MCF 10A (cell line): Measurements from ENCODE around the gene ARL4D. TPM values are rescaled to one million over a fixed set of nuclear protein-coding genes. Genes with fewer than 3 reads are reported as not detected.

Experiments used
- Bru-seq: library from RNA; stranded (reverse); fragments of 400-500 nt; gene quantifications from one replicate; lab custom pipeline; 2021; lab: Mats Ljungman, UMichigan
- BruChase-seq, 2 experiments: library from RNA; stranded (reverse); fragments of 400-500 nt; gene quantifications; one replicate each; lab custom pipeline; 2021; lab: Mats Ljungman, UMichigan
- BruUV-seq: library from RNA; stranded (reverse); fragments of 400-500 nt; replicated peaks from 2 replicates; lab custom pipeline; 2021; lab: Mats Ljungman, UMichigan
- CTCF ChIA-PET: fragments of 300-600 bp; sonication (Branson Sonifier 250); formaldehyde crosslinking; extraction: SDS; loops from one replicate; lab custom pipeline; 2021; ENCODE audit warnings: antibody characterized with exemption, inconsistent platforms; lab: Yijun Ruan, JAX
- POLR2A ChIA-PET: fragments of 300-600, 350-650 bp; sonication (Branson Sonifier 250); formaldehyde crosslinking; extraction: SDS; loops from one replicate; lab custom pipeline; 2020; ENCODE audit warnings: antibody characterized with exemption, inconsistent platforms; lab: Yijun Ruan, JAX
- DNase-seq: peaks from one replicate; pipeline ENCODE4 v3.0.0-alpha.2; 2018; ENCODE audit not compliant: unreplicated experiment
- H3K27ac Mint-ChIP-seq: one replicate; pipeline ENCODE4 v1.8.0; 2022; ENCODE audit warnings: mild to moderate bottlenecking, low read depth, mixed read lengths; ENCODE audit not compliant: unreplicated experiment
- H3K27me3 Mint-ChIP-seq: one replicate; pipeline ENCODE4 v1.8.0; 2022; ENCODE audit warnings: mixed read lengths; ENCODE audit not compliant: insufficient read depth, unreplicated experiment
- H3K36me3 Mint-ChIP-seq: one replicate; pipeline ENCODE4 v1.8.0; 2022; ENCODE audit warnings: mild to moderate bottlenecking, moderate library complexity, mixed read lengths; ENCODE audit not compliant: insufficient read depth, unreplicated experiment
- H3K4me1 Mint-ChIP-seq: one replicate; pipeline ENCODE4 v1.8.0; 2022; ENCODE audit warnings: mixed read lengths; ENCODE audit not compliant: insufficient read depth, unreplicated experiment
- H3K4me3 Mint-ChIP-seq: one replicate; pipeline ENCODE4 v1.8.0; 2022; ENCODE audit warnings: mild to moderate bottlenecking, moderate library complexity, mixed read lengths; ENCODE audit not compliant: unreplicated experiment
- H3K9me3 Mint-ChIP-seq: one replicate; pipeline ENCODE4 v1.8.0; 2022; ENCODE audit warnings: mixed read lengths; ENCODE audit not compliant: unreplicated experiment
- intact Hi-C: fragments of 100-400 bp; cut with micrococcal nuclease; formaldehyde crosslinking; loops from 2 replicates; pipeline ENCODE4 v1.14.1; 2022
- long read RNA-seq: library from polyadenylated mRNA; stranded (forward); transcript quantifications from one replicate; pipeline ENCODE4 v2.0.0, GENCODE V29; 2022
- total RNA-seq: library from RNA; stranded (reverse); gene quantifications from 2 replicates; pipeline ENCODE4 v1.2.3, GENCODE V29; 2022
- TF ChIP-seq, protein P1 (sequence below): fragments of 200-600 bp; IDR thresholded peaks from one replicate; pipeline ENCODE4 v1.8.0; 2022; ENCODE audit warnings: antibody characterized with exemption, mild to moderate bottlenecking; ENCODE audit not compliant: unreplicated experiment

ARL4D gene
- 33.5 and 38.8 TPM in 2 replicates for total RNA-seq
- percentile 86 among the genes with signal in this experiment for Bru-seq, nascent RNA
- percentile 65 among the genes with signal in this experiment for BruChase-seq, experiment 1, labeled RNA remaining after a 6-hour chase
- percentile 88 among the genes with signal in this experiment for BruChase-seq, experiment 2, labeled RNA remaining after a 2-hour chase
- long read RNA-seq, transcript ARL4D-201 (2 exons, 1,612 nt) = major isoform, 142 of 148 reads
- long read RNA-seq, partial matches to known transcripts = 0 of 148 reads
- long read RNA-seq, other reads (novel, unspliced or antisense) = 6 of 148 reads

GRCh38 chr17:43398724-43399595 lies at the start of gene ARL4D:
Gene ARL4D (plus strand): TSS chr17:43398993. CDS start chr17:43399733, 740 bp downstream.
- Mint-ChIP-seq H3K4me1 (peaks cover 23% of the 10 kb centered on the region), H3K27ac (peak within 1 kb of the TSS; percentile 81), H3K4me3 (peak within 1 kb of the TSS; percentile 92), H3K27me3 (no peaks in the 10 kb centered on the region), H3K9me3 (no peaks in the 10 kb centered on the region), H3K36me3 (peaks cover 24% of the 10 kb centered on the region)
- POLR2A ChIA-PET = interaction anchor here (0.6 to 23.4 kb wide), 24 partner anchors 13 to 1124 kb away, joined by 3 to 654 read pairs (median 9); partner anchors contain the start of gene DHX8
- CTCF ChIA-PET = interaction anchor here (0.5 to 15.1 kb wide), 8 partner anchors 19 to 83 kb away, joined by 3 to 374 read pairs (median 6); partner anchors contain the start of gene DHX8
- DNase-seq = peak; percentile 84
- TF ChIP-seq, protein P1, sequence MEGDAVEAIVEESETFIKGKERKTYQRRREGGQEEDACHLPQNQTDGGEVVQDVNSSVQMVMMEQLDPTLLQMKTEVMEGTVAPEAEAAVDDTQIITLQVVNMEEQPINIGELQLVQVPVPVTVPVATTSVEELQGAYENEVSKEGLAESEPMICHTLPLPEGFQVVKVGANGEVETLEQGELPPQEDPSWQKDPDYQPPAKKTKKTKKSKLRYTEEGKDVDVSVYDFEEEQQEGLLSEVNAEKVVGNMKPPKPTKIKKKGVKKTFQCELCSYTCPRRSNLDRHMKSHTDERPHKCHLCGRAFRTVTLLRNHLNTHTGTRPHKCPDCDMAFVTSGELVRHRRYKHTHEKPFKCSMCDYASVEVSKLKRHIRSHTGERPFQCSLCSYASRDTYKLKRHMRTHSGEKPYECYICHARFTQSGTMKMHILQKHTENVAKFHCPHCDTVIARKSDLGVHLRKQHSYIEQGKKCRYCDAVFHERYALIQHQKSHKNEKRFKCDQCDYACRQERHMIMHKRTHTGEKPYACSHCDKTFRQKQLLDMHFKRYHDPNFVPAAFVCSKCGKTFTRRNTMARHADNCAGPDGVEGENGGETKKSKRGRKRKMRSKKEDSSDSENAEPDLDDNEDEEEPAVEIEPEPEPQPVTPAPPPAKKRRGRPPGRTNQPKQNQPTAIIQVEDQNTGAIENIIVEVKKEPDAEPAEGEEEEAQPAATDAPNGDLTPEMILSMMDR = no peak
- intact Hi-C loops = loop anchor here (1.0 to 10.0 kb wide), 2 partner anchors 70 to 176 kb away; no protein-coding TSS in a partner anchor
- TSS peak; percentile 67 for BruUV-seq

DNA sequence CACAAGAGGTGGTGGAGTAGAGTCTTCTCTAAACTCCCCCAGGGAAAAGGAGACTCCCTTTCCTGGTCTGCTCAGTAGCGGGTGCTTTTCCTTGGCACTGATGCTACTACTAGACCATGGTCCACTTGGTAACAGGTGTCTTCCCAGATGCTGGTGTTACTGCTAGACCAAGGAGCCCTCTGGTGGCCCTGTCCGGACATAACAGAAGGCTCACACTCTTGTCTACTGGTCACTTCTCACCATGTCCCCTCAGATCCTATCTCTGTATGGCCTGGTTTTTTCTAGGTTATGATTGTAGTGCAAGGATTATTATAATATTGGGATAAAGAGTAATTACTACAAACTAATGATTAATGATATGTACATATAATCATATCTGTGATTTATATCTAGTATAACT lies 49.7 kb upstream of the ARL4D start:
- no peak for DNase-seq

DNA sequence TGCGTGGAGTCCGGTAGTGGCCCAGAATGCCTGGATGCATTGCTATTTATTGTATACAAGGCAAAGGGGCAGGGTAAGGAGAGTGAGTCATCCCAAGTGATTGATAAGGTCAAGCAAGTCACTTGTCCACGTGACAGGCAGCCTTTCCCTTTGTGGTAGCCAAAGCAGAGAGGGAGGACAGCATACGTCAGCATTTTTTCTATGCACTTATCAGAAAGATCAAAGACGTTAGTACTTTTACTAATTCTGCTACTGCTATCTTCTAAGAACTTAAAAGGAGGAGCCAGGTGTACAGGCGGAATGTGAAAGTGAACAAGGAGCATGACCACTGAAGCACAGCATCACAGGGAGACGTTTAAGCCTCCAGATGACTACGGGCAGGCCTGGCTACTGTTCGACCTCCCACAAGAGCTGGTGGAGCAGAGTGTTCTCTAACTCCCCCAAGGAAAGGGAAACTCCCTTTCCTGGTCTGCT lies 47.9 kb upstream of the ARL4D start:
- Mint-ChIP-seq H3K4me1 (no peaks in the 10 kb centered on the region), H3K36me3 (peaks cover 5% of the 10 kb centered on the region), H3K4me3 (no peak overlapping the region), H3K27me3 (no peaks in the 10 kb centered on the region), H3K27ac (no peak overlapping the region), H3K9me3 (no peaks in the 10 kb centered on the region)
- TF ChIP-seq, protein P1 = no peak
- BruUV-seq = no TSS peak
- POLR2A ChIA-PET = interaction anchor here (0.6 to 1.6 kb wide), 2 partner anchors 10 to 17 kb away, joined by 3 to 6 read pairs; no protein-coding TSS in a partner anchor
- CTCF ChIA-PET = no interaction called here
- intact Hi-C loops = no loop called here
- no peak for DNase-seq

More for the DNA sequence above, 49.7 kb upstream of the ARL4D start:
- Mint-ChIP-seq H3K4me1 (no peaks in the 10 kb centered on the region), H3K9me3 (no peaks in the 10 kb centered on the region), H3K27me3 (no peaks in the 10 kb centered on the region), H3K36me3 (peaks cover 5% of the 10 kb centered on the region), H3K27ac (no peak overlapping the region), H3K4me3 (no peak overlapping the region)
- ChIA-PET POLR2A (interaction anchor here (1.2 kb wide), 1 partner anchor 10 kb away, joined by 3 read pairs; no protein-coding TSS in a partner anchor), CTCF (interaction anchor here (0.8 kb wide), 1 partner anchor 8 kb away, joined by 3 read pairs; no protein-coding TSS in a partner anchor)
- BruUV-seq = no TSS peak
- intact Hi-C loops = no loop called here
- TF ChIP-seq, protein P1 = no peak
